IMR-90 (cell line): ENCODE results near the gene SLC2A11. TPM values are rescaled to one million over a fixed set of nuclear protein-coding genes. Genes with fewer than 3 reads are reported as not detected.

Source experiments
- ATAC-seq: fragments of 200-7000 bp; cut with Tn5 transposase; 2 replicates; pipeline ENCODE4 v1.9.1; 2020; ENCODE audit warnings: low read depth, mild to moderate bottlenecking, moderate library complexity
- BruUV-seq: library from RNA; stranded (reverse); fragments of 400-500 nt; replicated peaks from 2 replicates; lab custom pipeline; 2021; lab: Mats Ljungman, UMichigan
- CTCF ChIA-PET: fragments of 300-600 bp; formaldehyde crosslinking; extraction: SDS; loops from one replicate; lab custom pipeline; 2021; ENCODE audit warnings: antibody characterized with exemption; lab: Yijun Ruan, JAX
- POLR2A ChIA-PET: fragments of 300-600 bp; sonication (Branson Sonifier 250); formaldehyde crosslinking; loops from one replicate; lab custom pipeline; 2022; ENCODE audit warnings: antibody characterized with exemption; ENCODE audit not compliant: unreplicated experiment; lab: Charles Lee
- DNase-seq: peaks from one replicate; pipeline ENCODE4 v3.0.0; 2013
- H2AFZ ChIP-seq: replicated peaks from 2 replicates; pipeline ENCODE3; 2013; ENCODE audit warnings: low read length, mild to moderate bottlenecking; ENCODE audit not compliant: poor library complexity
- H2AK5ac ChIP-seq: 2 replicates; pipeline ENCODE4 v1.6.1; 2013; ENCODE audit warnings: low read depth, low read length, inconsistent platforms
- H2AK9ac ChIP-seq: replicated peaks from 2 replicates; pipeline ENCODE3; 2013; ENCODE audit warnings: mild to moderate bottlenecking, low read depth, low read length, moderate library complexity; ENCODE audit not compliant: poor library complexity
- H2BK120ac ChIP-seq: 2 replicates; pipeline ENCODE4 v1.6.1; 2013; ENCODE audit warnings: low read depth, low read length, inconsistent platforms
- H2BK15ac ChIP-seq: 3 replicates; pipeline ENCODE4 v1.6.1; 2013; ENCODE audit warnings: low read depth, low read length, inconsistent platforms
- H2BK20ac ChIP-seq: 2 replicates; pipeline ENCODE4 v1.6.1; 2013; ENCODE audit warnings: low read depth, mild to moderate bottlenecking, inconsistent platforms, low read length, moderate library complexity
- H2BK5ac ChIP-seq: 2 replicates; pipeline ENCODE4 v1.6.1; 2013; ENCODE audit warnings: mild to moderate bottlenecking, low read depth, low read length, inconsistent platforms; ENCODE audit not compliant: poor library complexity, severe bottlenecking
- H3K14ac ChIP-seq: replicated peaks from 2 replicates; pipeline ENCODE4 v1.6.1; 2013; ENCODE audit warnings: low read depth, low read length, inconsistent platforms
- H3K18ac ChIP-seq: 2 replicates; pipeline ENCODE4 v1.6.1; 2013; ENCODE audit warnings: low read depth, low read length, control low read depth
- H3K23ac ChIP-seq: 2 replicates; pipeline ENCODE4 v1.6.1; 2013; ENCODE audit warnings: low read depth, low read length, inconsistent platforms
- H3K27ac ChIP-seq: 2 replicates; pipeline ENCODE4 v1.5.1; 2013; ENCODE audit warnings: mild to moderate bottlenecking, control low read depth, low read length; ENCODE audit not compliant: insufficient read depth
- H3K27me3 ChIP-seq: 2 replicates; pipeline ENCODE4 v1.6.1; 2013; ENCODE audit warnings: low read length; ENCODE audit not compliant: control insufficient read depth, insufficient read depth
- H3K36me3 ChIP-seq: 2 replicates; pipeline ENCODE4 v1.6.1; 2013; ENCODE audit warnings: low read length, mixed read lengths; ENCODE audit not compliant: control insufficient read depth, insufficient read depth
- H3K4ac ChIP-seq: 2 replicates; pipeline ENCODE4 v1.6.1; 2013; ENCODE audit warnings: low read depth, low read length, inconsistent platforms
- H3K4me1 ChIP-seq: 2 replicates; pipeline ENCODE4 v1.6.1; 2013; ENCODE audit warnings: low read length, mixed read lengths; ENCODE audit not compliant: control insufficient read depth, insufficient read depth
- H3K4me2 ChIP-seq: 2 replicates; pipeline ENCODE4 v1.6.1; 2013; ENCODE audit warnings: low read depth, mild to moderate bottlenecking, control low read depth, low read length, moderate library complexity
- H3K4me3 ChIP-seq: 2 replicates; pipeline ENCODE4 v1.5.1; 2013; ENCODE audit warnings: low read depth, mild to moderate bottlenecking, control low read depth, low read length, moderate library complexity; ENCODE audit not compliant: insufficient read depth
- H3K56ac ChIP-seq: 2 replicates; pipeline ENCODE4 v1.6.1; 2013; ENCODE audit warnings: low read length, inconsistent platforms; ENCODE audit not compliant: insufficient read depth; ENCODE audit errors: extremely low read depth
- H3K79me1 ChIP-seq, 2 experiments: 2 replicates each; pipeline ENCODE4 v1.6.1; 2013; ENCODE audit warnings: low read length in 2 of 2, inconsistent platforms in 1 of 2, low read depth in 1 of 2
- H3K9ac ChIP-seq: 2 replicates; pipeline ENCODE4 v1.6.1; 2013; ENCODE audit warnings: low read depth, low read length, control low read depth
- H3K9me1 ChIP-seq: 2 replicates; pipeline ENCODE4 v1.6.1; 2013; ENCODE audit warnings: low read length, inconsistent platforms; ENCODE audit not compliant: insufficient read depth
- H3K9me3 ChIP-seq: 2 replicates; pipeline ENCODE4 v1.6.1; 2013; ENCODE audit warnings: low read length; ENCODE audit not compliant: control insufficient read depth, insufficient read depth
- H4K20me1 ChIP-seq: 2 replicates; pipeline ENCODE4 v1.6.1; 2013; ENCODE audit warnings: low read length, inconsistent platforms; ENCODE audit not compliant: insufficient read depth
- H4K5ac ChIP-seq: 2 replicates; pipeline ENCODE4 v1.6.1; 2013; ENCODE audit warnings: mild to moderate bottlenecking, low read depth, low read length, control low read depth
- H4K8ac ChIP-seq, 2 experiments: 2 replicates each; pipeline ENCODE4 v1.6.1; 2013; ENCODE audit warnings: low read depth in 2 of 2, low read length in 2 of 2, control low read depth in 1 of 2, inconsistent platforms in 1 of 2
- H4K91ac ChIP-seq: 2 replicates; pipeline ENCODE4 v1.6.1; 2013; ENCODE audit warnings: low read depth, low read length, inconsistent platforms; ENCODE audit not compliant: insufficient read depth
- BHLHE40 ChIP-seq: fragments of 150-350 bp; IDR thresholded peaks from 2 replicates; pipeline ENCODE4 v1.6.1; 2016; ENCODE audit warnings: mild to moderate bottlenecking, low read depth, low read length
- FOS ChIP-seq: fragments of 150-350 bp; IDR thresholded peaks from 2 replicates; pipeline ENCODE4 v1.6.1; 2016; ENCODE audit warnings: low read depth, low read length
- NFE2L2 ChIP-seq: fragments of 150-350 bp; IDR thresholded peaks from 2 replicates; pipeline ENCODE4 v1.6.1; 2016; ENCODE audit warnings: low read depth, mild to moderate bottlenecking, low read length
- RAD21 ChIP-seq: IDR thresholded peaks from 2 replicates; pipeline ENCODE4 v1.6.1; 2012; ENCODE audit warnings: low read length, improper control_type of control experiment
- RCOR1 ChIP-seq: IDR thresholded peaks from 2 replicates; pipeline ENCODE4 v1.6.1; 2012; ENCODE audit warnings: mild to moderate bottlenecking, low read length, improper control_type of control experiment; ENCODE audit not compliant: insufficient replicate concordance
- WGBS, 2 experiments: methylation state at CpG; one replicate each; pipeline versions ENCODE4 v1.1.5 to v1.1.7; 2013; ENCODE audit warnings: missing lambda C conversion rate in 2 of 2; ENCODE audit not compliant: insufficient read length in 1 of 2; ENCODE audit errors: extremely low coverage in 2 of 2; 5-methylcytosine and 5-hydroxymethylcytosine counted together
- dilution Hi-C: fragments of 300-500 bp; cut with HindIII; formaldehyde crosslinking; loops from one replicate; pipeline ENCODE4 v1.14.3; 2018; ENCODE audit warnings: low sequenced_read_pairs; ENCODE audit not compliant: unreplicated experiment
- in situ Hi-C: fragments of 300-500 bp; cut with MboI; formaldehyde crosslinking; loops from 3 replicates; pipeline ENCODE4 v1.14.3; 2019; ENCODE audit warnings: low sequenced_read_pairs, inconsistent platforms, mixed read lengths
- intact Hi-C: fragments of 100-400 bp; cut with micrococcal nuclease; formaldehyde crosslinking; loops from 2 replicates; pipeline ENCODE4 v1.10.0; 2022
- polyA plus RNA-seq, 3 experiments: library from polyadenylated mRNA; depleted of rRNA; stranded (reverse); fragments of >200 nt; gene quantifications; 2 replicates each; pipeline ENCODE4 v1.2.3, GENCODE V29; 2012; ENCODE audit warnings: low replicate concordance in 1 of 3
- total RNA-seq: library from RNA; depleted of rRNA; stranded (reverse); fragments of >200 nt; gene quantifications from 2 replicates; pipeline ENCODE4 v1.2.3, GENCODE V29; 2012

SLC2A11 gene
- total and polyA plus RNA-seq, 2 of the 4 experiments (the other 2 are of a cell fraction), result 3.2 to 8.7 TPM

DNA sequence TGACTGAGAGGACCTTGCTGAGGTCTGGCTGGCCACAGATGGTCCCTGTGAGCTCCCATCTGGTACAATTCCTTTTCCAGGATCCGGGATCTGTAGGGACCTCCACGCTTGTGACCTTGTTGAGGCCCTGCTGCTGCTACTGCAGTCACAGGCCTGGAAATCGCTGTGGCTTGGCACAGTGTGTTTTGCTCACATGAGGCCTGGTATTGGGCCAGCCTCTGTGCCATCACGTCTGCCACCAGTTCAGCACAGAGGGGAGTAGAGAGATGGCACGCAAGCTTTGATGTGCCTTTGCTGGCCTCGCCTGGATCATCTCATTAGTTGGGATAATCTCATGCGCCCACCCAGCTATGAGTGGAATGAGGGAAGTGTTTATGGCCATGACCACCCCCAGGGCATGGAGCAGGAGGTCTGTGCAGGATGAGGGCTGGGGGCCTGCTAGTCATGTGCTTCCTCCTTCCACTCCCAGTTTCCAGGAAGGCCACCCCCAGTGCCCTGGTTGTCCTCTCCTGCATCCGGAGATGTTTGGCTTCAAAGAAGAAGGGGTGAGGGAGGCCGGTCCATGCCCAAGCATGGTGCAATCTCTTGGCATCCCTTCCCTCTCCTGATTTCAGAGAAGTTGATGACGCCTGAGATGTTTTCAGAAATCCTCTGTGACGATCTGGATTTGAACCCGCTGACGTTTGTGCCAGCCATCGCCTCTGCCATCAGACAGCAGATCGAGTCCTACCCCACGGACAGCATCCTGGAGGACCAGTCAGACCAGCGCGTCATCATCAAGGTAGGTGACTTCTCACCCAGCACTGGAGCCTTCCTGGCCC is 41.3 kb upstream of the SLC2A11 start (continued):
- no peak for TF ChIP-seq BHLHE40

DNA sequence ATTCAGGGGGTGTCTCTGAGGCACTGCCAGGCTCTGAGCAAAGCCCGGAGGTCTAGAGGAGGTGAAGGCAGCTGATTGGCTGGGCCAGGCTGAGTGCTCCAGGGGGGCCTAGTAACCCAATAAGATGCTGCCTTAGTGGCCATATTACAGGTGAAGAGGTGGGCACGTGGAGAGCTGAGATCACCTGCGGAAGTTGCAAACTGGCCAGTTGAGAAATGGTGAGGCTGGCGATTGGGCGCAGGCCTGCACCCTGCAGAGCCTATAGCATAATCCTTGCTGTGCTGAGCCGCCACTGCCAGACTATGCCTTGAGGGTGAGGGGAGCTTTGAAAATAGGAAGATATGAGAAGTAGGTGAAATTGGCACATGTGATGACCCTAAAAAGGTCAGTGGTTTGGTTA is 40.5 kb upstream of the SLC2A11 start:
- BruUV-seq, result no TSS peak
- intact Hi-C loops, result no loop called here
- no peaks in the 10 kb centered on the region for H3K4me1 ChIP-seq
- H3K4me3 ChIP-seq, result no peak overlapping the region
- peaks cover 8% of the 10 kb centered on the region; the same call in 1 of the 2 replicates for H4K20me1 ChIP-seq
- no peak overlapping the region for H4K8ac ChIP-seq
- no peak for ATAC-seq
- no peak overlapping the region for H3K14ac ChIP-seq
- H3K27me3 ChIP-seq, result no peaks in the 10 kb centered on the region
- no peak overlapping the region for H2BK20ac ChIP-seq
- H3K4me2 ChIP-seq, result no peak overlapping the region
- dilution Hi-C loops, result no loop called here
- H3K9me3 ChIP-seq, result no peaks in the 10 kb centered on the region
- ChIA-PET POLR2A (no interaction called here), CTCF (no interaction called here)
- no peak overlapping the region for H2BK15ac ChIP-seq
- H3K23ac ChIP-seq, result no peak overlapping the region
- H3K36me3 ChIP-seq, result peaks cover 52% of the 10 kb centered on the region
- no peak overlapping the region for H3K4ac ChIP-seq
- no peak overlapping the region for H2AK5ac ChIP-seq
- no peak overlapping the region for H3K27ac ChIP-seq
- H3K9ac ChIP-seq, result no peak overlapping the region
- H2BK5ac ChIP-seq, result no peak overlapping the region
- no peak for DNase-seq
- no peak overlapping the region for H4K91ac ChIP-seq
- 86% methylated on average over 1 of the region's 6 CpGs; no CpG with 5 or more reads in 1 of the 2 experiments for WGBS, 2 experiments
- no peak overlapping the region for H2AFZ ChIP-seq
- peaks cover 0 to 5% of the 10 kb centered on the region in 2 experiments; a peak in 1 of 4 replicates for H3K79me1 ChIP-seq
- no peak overlapping the region for H2AK9ac ChIP-seq
- TF ChIP-seq NFE2L2, result no peak
- no peak for TF ChIP-seq RCOR1
- no peak for TF ChIP-seq RAD21
- no peak for TF ChIP-seq FOS
- in situ Hi-C loops, result no loop called here
- no peak overlapping the region for H2BK120ac ChIP-seq
- no peak overlapping the region for H4K5ac ChIP-seq
- no peak overlapping the region for H3K18ac ChIP-seq
- H3K56ac ChIP-seq, result no peak overlapping the region
- peaks cover 7% of the 10 kb centered on the region; the same call in 1 of the 2 replicates for H3K9me1 ChIP-seq
